HEK293 (cell line): ENCODE data around the gene ZGPAT.

Experiments
- CTCF ChIP-seq: fragments of 450-650 bp; formaldehyde crosslinking; IDR thresholded peaks from 2 replicates; pipeline ENCODE4 v1.5.1; 2016; ENCODE audit warnings: missing biosample characterization, missing genetic modification characterization
- KLF1 ChIP-seq: fragments of 450-650 bp; formaldehyde crosslinking; IDR thresholded peaks from 2 replicates; pipeline ENCODE4 v1.5.1; 2016; ENCODE audit warnings: missing biosample characterization, missing genetic modification characterization
- PATZ1 ChIP-seq: fragments of 450-650 bp; formaldehyde crosslinking; IDR thresholded peaks from 2 replicates; pipeline ENCODE4 v1.5.1; 2016; ENCODE audit warnings: missing biosample characterization, missing genetic modification characterization
- SALL2 ChIP-seq: fragments of 450-650 bp; formaldehyde crosslinking; IDR thresholded peaks from 2 replicates; pipeline ENCODE4 v1.5.0; 2017; ENCODE audit warnings: missing biosample characterization, mild to moderate bottlenecking, missing genetic modification characterization, borderline replicate concordance
- ZBTB48 ChIP-seq: fragments of 450-650 bp; formaldehyde crosslinking; IDR thresholded peaks from 2 replicates; pipeline ENCODE4 v1.5.1; 2016; ENCODE audit warnings: missing biosample characterization, missing genetic modification characterization
- ZNF274 ChIP-seq, 2 experiments: fragments of 200-500 bp in 1 of 2; fragments of 450-650 bp in 1 of 2; sonication (Bioruptor generic) in 1 of 2; formaldehyde crosslinking in 1 of 2; IDR thresholded peaks; 2 replicates each; pipeline versions ENCODE4 v1.5.1 to v1.6.1; 2014 to 2016; ENCODE audit warnings: borderline replicate concordance in 1 of 2, inconsistent platforms in 1 of 2, low read length in 1 of 2, missing biosample characterization in 1 of 2, missing genetic modification characterization in 1 of 2
- ZNF292 ChIP-seq: fragments of 450-650 bp; formaldehyde crosslinking; IDR thresholded peaks from 2 replicates; pipeline ENCODE4 v1.5.1; 2016; ENCODE audit warnings: low read depth, missing biosample characterization, missing genetic modification characterization, borderline replicate concordance
- ZNF416 ChIP-seq: fragments of 450-650 bp; formaldehyde crosslinking; IDR thresholded peaks from 2 replicates; pipeline ENCODE4 v1.5.1; 2016; ENCODE audit warnings: missing biosample characterization, missing genetic modification characterization
- ZNF580 ChIP-seq: fragments of 450-650 bp; formaldehyde crosslinking; IDR thresholded peaks from 2 replicates; pipeline ENCODE4 v1.5.1; 2016; ENCODE audit warnings: missing biosample characterization, missing genetic modification characterization

- TF ChIP-seq CTCF (tag by site-specific recombination), result 0 out of 2 replicates have a peak, but pooled peaks have one; percentile 18
- TF ChIP-seq ZNF580, result no peak
- TF ChIP-seq ZNF274 (IDR thresholded peaks at IDR 0.05; ENCODE audit: low read length), result no peak
- no peak for TF ChIP-seq ZNF274 (tag by site-specific recombination; IDR thresholded peaks at IDR 0.05; ENCODE audit: borderline replicate concordance)
- TF ChIP-seq ZNF292 (tag by site-specific recombination), result no peak
- peak; percentile 6; the same call in 1 of the 2 replicates for TF ChIP-seq ZBTB48 (tag by site-specific recombination)
- no peak for TF ChIP-seq KLF1 (tag by site-specific recombination)
- TF ChIP-seq SALL2 (tag by site-specific recombination), result no peak
- TF ChIP-seq ZNF416 (tag by site-specific recombination), result no peak
- TF ChIP-seq PATZ1 (tag by site-specific recombination), result no peak
These were observed 49.1 kb upstream of the ZGPAT start for GRCh38 chr20:63658749-63659187.
